C1 segment of cervical spinal cord (tissue), 14 donors: ENCODE results near the gene RHAG.
"Not testable (repeated sequence)": the region's sequence is repeated elsewhere in the genome, so short reads cannot be mapped to it uniquely, and the experiment has no call there.

ENCODE experiments used
- DNase-seq, 14 donors: peaks; one replicate each; lab custom pipeline; 2025; lab: John Stamatoyannopoulos, UW

RHAG gene

GRCh38 chr6:49636713-49637349 is at the start of gene RHAG:
Gene RHAG, minus strand, starts transcription at chr6:49636839. Its CDS starts 27 bp downstream, at chr6:49636812.
- DNase-seq, result no peak

- DNase-seq, result no peak
These were observed 40.1 kb upstream of the RHAG start for GRCh38 chr6:49676671-49677281.

GRCh38 chr6:49675816-49676215 is 39.2 kb upstream of the RHAG start:
- DNase-seq, result no peak

GRCh38 chr6:49668083-49668511 is 31.5 kb upstream of the RHAG start:
- DNase-seq, result no peak

GRCh38 chr6:49666930-49667757 is 30.5 kb upstream of the RHAG start:
- no peak for DNase-seq

- DNase-seq, result no peak
These were observed 29.8 kb upstream of the RHAG start for GRCh38 chr6:49666480-49666879.

GRCh38 chr6:49664817-49665216 is 28.2 kb upstream of the RHAG start:
- no peak for DNase-seq

- DNase-seq, result not testable (repeated sequence)
These were observed 27.4 kb upstream of the RHAG start for GRCh38 chr6:49664054-49664453.

- no peak for DNase-seq
These were observed 26.2 kb upstream of the RHAG start for GRCh38 chr6:49662892-49663261.

GRCh38 chr6:49662231-49662891 is 25.7 kb upstream of the RHAG start:
- no peak for DNase-seq

GRCh38 chr6:49653942-49654341 is 17.3 kb upstream of the RHAG start:
- no peak for DNase-seq

GRCh38 chr6:49653438-49653837 is 16.8 kb upstream of the RHAG start:
- no peak for DNase-seq

GRCh38 chr6:49651239-49651638 is 14.6 kb upstream of the RHAG start:
- no peak for DNase-seq

- DNase-seq, result no peak
These were observed 13.3 kb upstream of the RHAG start for GRCh38 chr6:49649988-49650387.

GRCh38 chr6:49648036-49648435 is 11.4 kb upstream of the RHAG start:
- DNase-seq, result no peak

- DNase-seq, result no peak
These were observed 10.8 kb upstream of the RHAG start for GRCh38 chr6:49647476-49647875.

GRCh38 chr6:49646942-49647341 is 10.3 kb upstream of the RHAG start:
- DNase-seq, result no peak

- DNase-seq, result no peak
These were observed 9.6 kb upstream of the RHAG start for GRCh38 chr6:49646130-49646824.

- DNase-seq, result no peak
These were observed 8.5 kb upstream of the RHAG start for GRCh38 chr6:49645139-49645538.

GRCh38 chr6:49639177-49639817 is 2.7 kb upstream of the RHAG start:
- DNase-seq, result no peak

GRCh38 chr6:49637350-49637731 is 702 bp upstream of the RHAG start:
- no peak for DNase-seq
